Smooth muscle cell (in vitro differentiated cells): ENCODE results near the gene ACSL1. TPM values are rescaled to one million over a fixed set of nuclear protein-coding genes. Genes with fewer than 3 reads are reported as not detected.

Experiments used
- DNase-seq: peaks from one replicate; lab custom pipeline; 2025; ENCODE audit not compliant: unreplicated experiment; lab: John Stamatoyannopoulos, UW
- H2AFZ ChIP-seq: fragments of 200-600 bp; sonication (generic); 2 replicates; pipeline ENCODE4 v1.6.0; 2016; ENCODE audit warnings: antibody characterized with exemption, low read depth, mild to moderate bottlenecking
- H3F3A ChIP-seq: fragments of 200-600 bp; sonication (generic); 2 replicates; pipeline ENCODE4 v1.6.0; 2017; ENCODE audit warnings: antibody characterized with exemption, low read depth
- H3K27ac ChIP-seq: fragments of 200-600 bp; sonication (generic); 2 replicates; pipeline ENCODE4 v1.5.1; 2016; ENCODE audit warnings: low read depth, mild to moderate bottlenecking
- H3K27me3 ChIP-seq: fragments of 200-600 bp; sonication (generic); 2 replicates; pipeline ENCODE4 v1.6.1; 2016; ENCODE audit warnings: low read depth, mild to moderate bottlenecking
- H3K36me3 ChIP-seq: fragments of 200-600 bp; sonication (generic); 2 replicates; pipeline ENCODE4 v1.5.1; 2016; ENCODE audit warnings: low read depth
- H3K4me1 ChIP-seq: fragments of 200-600 bp; sonication (generic); 2 replicates; pipeline ENCODE4 v1.5.1; 2016; ENCODE audit warnings: low read depth
- H3K4me2 ChIP-seq: fragments of 200-600 bp; sonication (generic); 2 replicates; pipeline ENCODE4 v1.6.0; 2016; ENCODE audit warnings: mild to moderate bottlenecking
- H3K4me3 ChIP-seq: fragments of 200-600 bp; sonication (generic); 2 replicates; pipeline ENCODE4 v1.5.1; 2016; ENCODE audit warnings: mild to moderate bottlenecking
- H3K79me2 ChIP-seq: fragments of 200-600 bp; sonication (generic); 2 replicates; pipeline ENCODE4 v1.6.0; 2016; ENCODE audit warnings: low read depth, mild to moderate bottlenecking
- H3K9ac ChIP-seq: fragments of 200-600 bp; sonication (generic); 2 replicates; pipeline ENCODE4 v1.6.0; 2016; ENCODE audit warnings: low read depth
- H3K9me3 ChIP-seq: fragments of 200-600 bp; sonication (generic); replicated peaks from 2 replicates; pipeline ENCODE4 v1.5.1; 2016; ENCODE audit warnings: low read depth
- H4K20me1 ChIP-seq: fragments of 200-600 bp; sonication (generic); 2 replicates; pipeline ENCODE4 v1.6.0; 2016; ENCODE audit warnings: low read depth
- CTCF ChIP-seq: fragments of 200-600 bp; sonication (generic); IDR thresholded peaks from 2 replicates; pipeline ENCODE4 v1.5.1; 2017; ENCODE audit warnings: borderline replicate concordance, mild to moderate bottlenecking, antibody characterized with exemption; ENCODE audit not compliant: insufficient read depth, poor library complexity, severe bottlenecking
- WGBS: methylation state at CpG from one replicate; pipeline ENCODE4 v1.1.7; 2016; ENCODE audit warnings: low lambda C conversion rate; 5-methylcytosine and 5-hydroxymethylcytosine counted together
- polyA plus RNA-seq: library from polyadenylated mRNA; unstranded; fragments of >200 nt; fragmentation: Nextera tagmentation; extraction: Ambion mirVana; gene quantifications from 2 replicates; pipeline ENCODE4 v1.2.1, GENCODE V29; 2016
- total RNA-seq: library from RNA; depleted of rRNA; stranded (reverse); fragments of >200 nt; gene quantifications from 2 replicates; pipeline ENCODE4 v1.2.3, GENCODE V29; 2014

ACSL1 gene
- total and polyA plus RNA-seq, 2 experiments from 2014 or later = 13.8 to 24.5 TPM

- H3K4me1 ChIP-seq = no peaks in the 10 kb centered on the region
- no peaks in the 10 kb centered on the region for H3K36me3 ChIP-seq
- H3K27ac ChIP-seq = no peak overlapping the region
- H3K9ac ChIP-seq = no peak overlapping the region
- H3K79me2 ChIP-seq = no peaks in the 10 kb centered on the region
- no peak overlapping the region for H3K4me3 ChIP-seq
- H3F3A ChIP-seq = no peaks in the 10 kb centered on the region
- no peak for TF ChIP-seq CTCF
- H3K27me3 ChIP-seq = peaks cover 11% of the 10 kb centered on the region
- no peak for DNase-seq
- no peak overlapping the region for H2AFZ ChIP-seq
- H3K9me3 ChIP-seq = no peaks in the 10 kb centered on the region
- no peak overlapping the region for H3K4me2 ChIP-seq
- WGBS = 82% methylated on average over 3 of the region's 3 CpGs
- H4K20me1 ChIP-seq = no peaks in the 10 kb centered on the region
These were observed 42.9 kb upstream of the ACSL1 start for GRCh38 chr4:184868623-184869022.

- H3K79me2 ChIP-seq = no peaks in the 10 kb centered on the region
- no peak overlapping the region for H2AFZ ChIP-seq
- DNase-seq = no peak
- H3K27me3 ChIP-seq = peaks cover 20% of the 10 kb centered on the region
- H3K4me2 ChIP-seq = no peak overlapping the region
- 85% methylated on average over 3 of the region's 3 CpGs for WGBS
- H3F3A ChIP-seq = no peaks in the 10 kb centered on the region
- H3K4me1 ChIP-seq = no peaks in the 10 kb centered on the region
- TF ChIP-seq CTCF = no peak
- no peak overlapping the region for H3K9ac ChIP-seq
- no peaks in the 10 kb centered on the region for H3K9me3 ChIP-seq
- H3K4me3 ChIP-seq = no peak overlapping the region
- H4K20me1 ChIP-seq = no peaks in the 10 kb centered on the region
- no peak overlapping the region for H3K27ac ChIP-seq
- H3K36me3 ChIP-seq = no peaks in the 10 kb centered on the region
These were observed 38.1 kb upstream of the ACSL1 start for GRCh38 chr4:184863916-184864315.

- Histone ChIP-seq H3K9ac (no peak overlapping the region), H3K9me3 (no peaks in the 10 kb centered on the region), H3K4me2 (no peak overlapping the region), H3K36me3 (no peaks in the 10 kb centered on the region), H3K27me3 (peaks cover 20% of the 10 kb centered on the region), H3K27ac (no peak overlapping the region), H2AFZ (no peak overlapping the region), H3K4me1 (no peaks in the 10 kb centered on the region), H3K4me3 (no peak overlapping the region), H4K20me1 (no peaks in the 10 kb centered on the region), H3F3A (no peaks in the 10 kb centered on the region), H3K79me2 (no peaks in the 10 kb centered on the region)
- DNase-seq = no peak
- WGBS = 90% methylated on average over 5 of the region's 5 CpGs
- TF ChIP-seq CTCF = no peak
These were observed 35.3 kb upstream of the ACSL1 start for GRCh38 chr4:184861047-184861446.

GRCh38 chr4:184860018-184860779 lies 34.4 kb upstream of the ACSL1 start:
- WGBS = 90% methylated on average over 15 of the region's 15 CpGs
- DNase-seq = no peak
- no peak for TF ChIP-seq CTCF
- H3F3A ChIP-seq = no peaks in the 10 kb centered on the region
- H3K27ac ChIP-seq = no peak overlapping the region
- peaks cover 20% of the 10 kb centered on the region for H3K27me3 ChIP-seq
- no peaks in the 10 kb centered on the region for H4K20me1 ChIP-seq
- H2AFZ ChIP-seq = no peak overlapping the region
- H3K9ac ChIP-seq = no peak overlapping the region
- no peak overlapping the region for H3K4me2 ChIP-seq
- no peak overlapping the region for H3K4me3 ChIP-seq
- no peaks in the 10 kb centered on the region for H3K36me3 ChIP-seq
- H3K9me3 ChIP-seq = no peaks in the 10 kb centered on the region
- no peaks in the 10 kb centered on the region for H3K4me1 ChIP-seq
- H3K79me2 ChIP-seq = no peaks in the 10 kb centered on the region
